Duodenal mucosa (tissue), 2 donors: ENCODE results near the gene BTN1A1.
A peak's percentile ranks its signal among the peaks of the same experiment; 100 is the strongest.

Experiments
- H3K27ac ChIP-seq: one replicate; pipeline ENCODE4 v1.7.0; 2013; ENCODE audit warnings: low read depth, low read length
- H3K27me3 ChIP-seq, 2 donors: one replicate each; pipeline ENCODE4 v1.7.0; 2013; ENCODE audit warnings: low read length in 2 of 2, control low read depth in 1 of 2; ENCODE audit not compliant: insufficient read depth in 2 of 2, control insufficient read depth in 1 of 2
- H3K36me3 ChIP-seq, 2 donors: one replicate each; pipeline ENCODE4 v1.7.0; 2013; ENCODE audit warnings: low read length in 2 of 2, control low read depth in 1 of 2; ENCODE audit not compliant: insufficient read depth in 2 of 2, control insufficient read depth in 1 of 2
- H3K4me1 ChIP-seq, 2 donors: one replicate each; pipeline ENCODE4 v1.7.0; 2013; ENCODE audit warnings: low read length in 2 of 2, control low read depth in 1 of 2; ENCODE audit not compliant: insufficient read depth in 2 of 2, control insufficient read depth in 1 of 2
- H3K4me3 ChIP-seq, 2 donors: one replicate each; pipeline ENCODE4 v1.7.0; 2013; ENCODE audit warnings: low read length in 2 of 2, low read depth in 1 of 2
- H3K9ac ChIP-seq, 2 donors: one replicate each; pipeline ENCODE4 v1.7.0; 2013; ENCODE audit warnings: low read length in 2 of 2, low read depth in 1 of 2
- H3K9me3 ChIP-seq, 2 donors: one replicate each; pipeline ENCODE4 v1.7.0; 2013; ENCODE audit warnings: low read length in 2 of 2, control low read depth in 1 of 2; ENCODE audit not compliant: control insufficient read depth in 1 of 2

BTN1A1 gene

DNA sequence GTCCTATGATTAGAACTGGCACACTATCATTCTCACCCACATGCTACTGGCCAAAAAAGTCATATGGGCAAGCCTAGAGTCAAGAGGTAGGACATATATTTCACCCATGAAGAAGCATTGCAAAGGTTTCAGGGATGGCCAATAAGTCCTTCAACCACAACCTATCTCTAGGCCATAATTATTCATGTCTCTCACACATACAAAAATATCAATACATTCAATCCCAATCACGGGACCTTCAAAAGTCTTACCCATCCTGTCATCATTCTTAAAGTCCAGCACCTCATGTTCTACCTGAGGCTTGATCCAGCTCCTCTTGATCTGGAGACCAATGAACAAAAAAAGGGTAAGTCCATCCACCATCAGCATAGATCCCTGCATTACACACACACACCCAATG is 12.6 kb upstream of the BTN1A1 start:
- Histone ChIP-seq H3K4me1 (peaks cover 19% of the 10 kb centered on the region in 2 donors), H3K27ac (no peak overlapping the region), H3K9me3 (no peaks in the 10 kb centered on the region), H3K4me3 (no peak overlapping the region), H3K9ac (no peak overlapping the region), H3K27me3 (no peaks in the 10 kb centered on the region), H3K36me3 (no peaks in the 10 kb centered on the region)

DNA sequence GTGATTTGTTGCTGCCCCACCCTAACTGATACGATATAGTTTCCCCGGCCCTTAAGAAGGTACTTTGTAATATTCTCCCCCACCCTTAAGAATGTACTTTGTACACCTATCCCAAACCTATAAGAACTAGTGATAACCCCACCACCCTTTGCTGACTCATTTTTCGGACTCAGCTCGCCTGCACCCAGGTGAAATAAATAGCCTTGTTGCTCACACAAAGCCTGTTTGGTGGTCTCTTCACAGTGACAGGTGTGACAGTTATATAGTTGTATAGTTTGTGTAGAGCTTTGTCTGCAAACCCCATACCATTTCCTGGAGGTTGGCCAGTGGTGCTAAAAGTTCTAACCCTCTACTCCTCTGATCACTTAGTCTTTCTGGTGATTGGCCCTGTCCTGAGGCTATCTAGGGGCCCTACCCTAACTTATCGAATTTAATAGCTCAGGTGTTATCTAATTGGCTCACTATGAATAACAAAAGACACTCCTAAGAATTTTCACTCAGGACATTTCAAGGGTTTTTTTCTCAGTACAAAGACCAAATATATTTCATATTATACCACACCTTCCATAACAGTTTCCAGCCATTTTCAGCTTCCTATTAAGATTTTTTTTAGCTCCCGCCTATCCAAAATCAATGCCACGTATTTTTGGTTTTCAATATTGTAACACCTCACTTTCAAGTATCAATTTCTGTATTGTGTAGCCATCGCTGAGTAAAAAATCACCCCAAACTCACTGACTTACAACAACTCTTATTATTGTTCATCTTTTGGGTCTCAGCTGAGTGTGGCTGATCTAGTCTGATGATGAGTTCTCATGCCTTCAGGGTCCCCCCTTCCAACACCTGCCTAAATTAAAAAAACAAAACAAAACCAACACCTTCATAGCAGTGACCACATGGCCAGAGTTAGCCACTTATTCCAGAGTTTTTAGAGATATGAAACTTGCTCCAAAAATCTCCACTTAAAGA is 9.8 kb upstream of the BTN1A1 start:
- Histone ChIP-seq H3K27ac (peak overlapping the region; percentile 11), H3K9ac (no peak overlapping the region)

DNA sequence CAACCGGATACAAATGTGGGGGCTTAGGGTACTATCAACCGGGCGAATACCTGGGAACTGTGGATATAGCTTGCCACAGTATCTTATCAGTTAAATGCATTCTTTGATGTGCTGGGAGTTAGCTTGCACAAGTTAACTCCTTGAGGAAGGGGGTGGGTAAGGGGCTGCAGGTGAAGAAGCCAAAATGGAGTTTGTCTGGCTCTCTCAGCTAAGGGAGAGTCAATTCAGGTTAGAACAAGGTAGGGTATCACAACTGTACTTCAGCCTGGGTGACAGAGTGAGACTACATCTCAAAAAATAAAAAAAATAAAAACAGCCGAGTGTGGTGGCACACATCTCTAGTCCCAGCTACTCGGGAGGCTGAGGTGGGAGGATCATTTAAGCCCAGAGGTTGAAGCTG is 8.5 kb upstream of the BTN1A1 start:
- Histone ChIP-seq H3K27me3 (no peaks in the 10 kb centered on the region), H3K27ac (no peak overlapping the region), H3K9ac (no peak overlapping the region), H3K36me3 (no peaks in the 10 kb centered on the region), H3K4me1 (peaks cover 17 to 19% of the 10 kb centered on the region in 2 donors), H3K9me3 (no peaks in the 10 kb centered on the region), H3K4me3 (no peak overlapping the region)

More for the DNA sequence above, 9.8 kb upstream of the BTN1A1 start:
- Histone ChIP-seq H3K36me3 (no peaks in the 10 kb centered on the region), H3K4me3 (peak overlapping the region in 1 of 2 donors; percentile 23), H3K27me3 (no peaks in the 10 kb centered on the region), H3K4me1 (peaks cover 17 to 19% of the 10 kb centered on the region in 2 donors), H3K9me3 (no peaks in the 10 kb centered on the region)

DNA sequence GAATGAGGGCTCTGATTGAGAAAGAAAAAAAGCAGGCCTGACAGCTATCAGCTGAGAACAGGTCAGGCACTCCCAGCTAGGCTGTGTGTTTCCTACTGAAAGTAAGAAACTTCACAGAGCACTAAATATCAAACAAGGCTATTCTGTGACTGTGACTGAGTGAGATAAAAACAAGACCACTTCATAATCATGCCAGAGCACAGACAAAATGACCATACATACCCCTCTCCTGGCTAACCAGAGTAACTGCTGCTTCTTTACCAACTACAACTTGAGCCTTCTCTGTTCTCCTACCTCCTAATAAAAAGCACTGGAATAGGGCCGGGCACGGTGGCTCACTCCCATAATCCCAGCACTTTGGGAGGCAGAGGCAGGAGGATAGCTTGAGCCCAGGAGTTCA is 6.8 kb upstream of the BTN1A1 start:
- Histone ChIP-seq H3K9ac (no peak overlapping the region), H3K9me3 (no peaks in the 10 kb centered on the region), H3K4me3 (no peak overlapping the region), H3K27me3 (no peaks in the 10 kb centered on the region), H3K36me3 (no peaks in the 10 kb centered on the region), H3K4me1 (peaks cover 17 to 19% of the 10 kb centered on the region in 2 donors), H3K27ac (no peak overlapping the region)

DNA sequence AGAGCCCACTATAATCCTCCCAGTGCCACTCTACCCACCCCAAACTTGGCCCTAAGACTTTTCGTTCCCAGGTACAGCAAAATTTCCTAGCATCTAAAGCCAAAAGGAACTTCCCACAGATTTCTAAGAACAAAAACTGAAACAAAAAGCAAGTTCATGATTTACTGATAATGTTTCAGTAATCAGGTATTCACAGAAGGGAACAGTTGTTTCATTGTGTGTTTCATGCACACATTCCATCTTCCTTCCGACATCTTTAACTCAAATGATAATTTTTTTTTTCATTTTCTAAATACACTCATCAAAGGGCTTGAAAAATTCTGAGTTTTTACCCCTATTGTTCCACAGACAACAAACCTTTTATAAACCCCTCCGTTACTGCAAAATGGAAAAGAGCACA is 6.0 kb upstream of the BTN1A1 start:
- Histone ChIP-seq H3K9me3 (no peaks in the 10 kb centered on the region), H3K4me3 (no peak overlapping the region), H3K9ac (no peak overlapping the region), H3K27ac (no peak overlapping the region), H3K27me3 (no peaks in the 10 kb centered on the region), H3K4me1 (peaks cover 14 to 18% of the 10 kb centered on the region in 2 donors), H3K36me3 (no peaks in the 10 kb centered on the region)

DNA sequence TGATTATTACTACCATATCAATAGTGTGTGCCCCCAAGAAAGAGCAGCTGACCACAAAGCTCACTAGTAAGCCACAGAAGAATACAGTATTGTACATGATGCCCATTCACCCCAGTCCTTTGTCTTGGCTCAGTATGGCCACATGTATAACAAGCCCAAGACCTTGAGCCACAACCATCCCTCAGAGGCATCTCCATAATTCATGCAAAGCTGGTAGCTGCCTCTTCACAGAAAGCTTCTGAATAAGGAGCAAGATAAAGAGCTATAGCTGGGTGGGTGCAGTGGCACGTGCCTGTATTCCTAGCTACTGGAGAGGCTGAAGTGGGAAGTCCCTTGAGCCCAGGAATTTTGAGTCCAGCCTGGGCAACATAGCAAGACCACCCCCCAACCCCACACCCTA is 4.8 kb upstream of the BTN1A1 start:
- H3K36me3 ChIP-seq: no peaks in the 10 kb centered on the region
- no peaks in the 10 kb centered on the region for H3K9me3 ChIP-seq
- H3K27me3 ChIP-seq: no peaks in the 10 kb centered on the region
- H3K9ac ChIP-seq: no peak overlapping the region
- peaks cover 11 to 12% of the 10 kb centered on the region in 2 donors for H3K4me1 ChIP-seq
- no peak overlapping the region for H3K27ac ChIP-seq
- H3K4me3 ChIP-seq: no peak overlapping the region

DNA sequence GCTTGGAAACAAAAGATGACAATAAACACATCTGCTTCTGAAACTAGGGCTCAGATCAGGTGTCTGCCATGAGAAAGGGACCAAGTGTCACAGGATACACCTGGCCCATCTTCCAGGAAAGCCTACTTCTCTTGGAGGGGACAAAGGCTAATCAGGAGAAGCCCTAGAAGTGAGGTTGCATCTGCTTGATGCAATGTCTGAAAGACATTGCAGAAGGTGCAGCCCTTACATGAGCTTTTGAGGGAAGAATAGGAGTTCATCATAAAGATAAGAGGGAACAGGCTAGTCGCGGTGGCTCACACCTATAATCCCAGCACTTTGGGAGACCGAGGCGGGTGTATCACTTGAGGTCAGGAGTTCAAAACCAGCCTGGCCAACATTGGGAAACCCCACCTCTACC is 2.5 kb upstream of the BTN1A1 start:
- H3K4me3 ChIP-seq: no peak overlapping the region
- H3K9ac ChIP-seq: no peak overlapping the region
- peaks cover 7 to 14% of the 10 kb centered on the region in 2 donors for H3K27me3 ChIP-seq
- H3K9me3 ChIP-seq: no peaks in the 10 kb centered on the region
- H3K4me1 ChIP-seq: peaks cover 21 to 22% of the 10 kb centered on the region in 2 donors
- H3K27ac ChIP-seq: no peak overlapping the region
- no peaks in the 10 kb centered on the region for H3K36me3 ChIP-seq

DNA sequence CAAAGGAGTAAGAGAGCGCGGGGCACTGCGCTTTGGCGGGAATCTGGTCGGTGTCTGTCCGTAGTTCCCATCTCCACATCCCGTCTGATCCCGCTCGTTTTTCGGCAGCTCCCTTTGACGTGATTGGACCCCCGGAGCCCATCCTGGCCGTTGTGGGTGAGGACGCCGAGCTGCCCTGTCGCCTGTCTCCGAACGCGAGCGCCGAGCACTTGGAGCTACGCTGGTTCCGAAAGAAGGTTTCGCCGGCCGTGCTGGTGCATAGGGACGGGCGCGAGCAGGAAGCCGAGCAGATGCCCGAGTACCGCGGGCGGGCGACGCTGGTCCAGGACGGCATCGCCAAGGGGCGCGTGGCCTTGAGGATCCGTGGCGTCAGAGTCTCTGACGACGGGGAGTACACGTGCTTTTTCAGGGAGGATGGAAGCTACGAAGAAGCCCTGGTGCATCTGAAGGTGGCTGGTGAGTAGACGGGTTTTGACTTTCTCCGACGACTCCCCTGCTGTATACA is 1.4 kb downstream of the BTN1A1 start:
- Histone ChIP-seq H3K9me3 (no peaks in the 10 kb centered on the region), H3K27ac (no peak overlapping the region), H3K4me3 (peak overlapping the region; percentile 65 to 70), H3K27me3 (peaks cover 7 to 14% of the 10 kb centered on the region in 2 donors), H3K9ac (peak overlapping the region; percentile 33 to 60), H3K36me3 (no peaks in the 10 kb centered on the region), H3K4me1 (peaks cover 11 to 13% of the 10 kb centered on the region in 2 donors)

DNA sequence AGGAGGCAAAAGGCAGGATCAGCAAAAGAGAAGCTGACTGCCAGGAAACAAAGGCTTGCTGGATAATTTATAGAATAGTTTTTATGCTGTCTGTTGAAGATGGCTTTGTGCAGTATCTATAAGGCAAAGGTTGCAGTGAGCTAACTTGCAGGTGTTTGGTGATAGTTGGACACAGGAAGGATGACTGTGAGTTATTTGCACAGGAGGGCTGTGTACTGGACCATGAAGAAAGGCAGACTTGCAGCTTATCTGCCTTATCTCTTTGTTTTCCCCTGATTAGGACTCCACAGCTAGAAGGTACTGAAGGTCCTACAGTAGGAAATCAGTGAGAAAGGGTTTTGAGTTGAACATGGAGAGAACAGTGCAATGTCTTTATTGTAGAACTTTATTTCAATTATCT is 2.1 kb downstream of the BTN1A1 start:
- H3K9ac ChIP-seq: no peak overlapping the region
- peak overlapping the region; percentile 65 to 70 for H3K4me3 ChIP-seq
- peaks cover 11 to 13% of the 10 kb centered on the region in 2 donors for H3K4me1 ChIP-seq
- H3K27me3 ChIP-seq: peaks cover 7 to 14% of the 10 kb centered on the region in 2 donors
- no peaks in the 10 kb centered on the region for H3K9me3 ChIP-seq
- no peak overlapping the region for H3K27ac ChIP-seq
- no peaks in the 10 kb centered on the region for H3K36me3 ChIP-seq

DNA sequence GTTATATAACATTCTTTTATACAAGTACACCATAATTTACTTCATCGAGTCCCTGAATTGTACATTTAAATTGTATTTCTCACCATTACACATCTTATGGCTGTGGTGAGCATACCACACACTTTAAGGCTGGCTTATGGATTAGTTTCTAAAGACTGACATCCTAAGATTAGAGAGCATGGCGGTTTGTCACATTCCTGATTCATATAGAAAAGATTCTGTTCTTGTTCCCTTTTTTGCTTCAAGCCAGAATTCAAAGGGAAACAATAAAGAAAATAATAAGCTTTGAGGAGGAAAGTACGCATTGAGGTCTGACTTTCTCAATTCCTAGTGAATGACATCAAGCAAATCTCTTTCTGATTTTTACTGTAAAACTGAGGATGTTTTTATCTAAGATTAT is 2.5 kb downstream of the BTN1A1 start:
- Histone ChIP-seq H3K27me3 (peaks cover 7 to 14% of the 10 kb centered on the region in 2 donors), H3K4me3 (no peak overlapping the region), H3K9ac (no peak overlapping the region), H3K4me1 (peaks cover 11 to 13% of the 10 kb centered on the region in 2 donors), H3K36me3 (no peaks in the 10 kb centered on the region), H3K27ac (no peak overlapping the region), H3K9me3 (no peaks in the 10 kb centered on the region)
